HCT116 (cell line): ENCODE results near the gene OR2S2. TPM values are rescaled to one million over a fixed set of nuclear protein-coding genes. Genes with fewer than 3 reads are reported as not detected.

Source experiments
- ATAC-seq: fragments of 200-7000 bp; cut with Tn5 transposase; 2 replicates; pipeline ENCODE4 v1.9.1; 2020; ENCODE audit warnings: mild to moderate bottlenecking, moderate library complexity
- BruUV-seq: library from RNA; stranded (reverse); fragments of 400-500 nt; replicated peaks from 2 replicates; lab custom pipeline; 2021; lab: Mats Ljungman, UMichigan
- CTCF ChIA-PET: fragments of 300-600 bp; sonication (Branson Sonifier 250); formaldehyde crosslinking; loops from one replicate; lab custom pipeline; 2021; ENCODE audit warnings: antibody characterized with exemption; lab: Charles Lee
- POLR2A ChIA-PET: fragments of 300-600, 350-600 bp; sonication (Branson Sonifier 250); formaldehyde crosslinking; loops from one replicate; lab custom pipeline; 2021; ENCODE audit warnings: antibody characterized with exemption; lab: Charles Lee
- RAD21 ChIA-PET, 2 experiments: fragments of 300-600 bp; sonication (Branson Sonifier 250); formaldehyde crosslinking; loops; one replicate each; lab custom pipeline; 2023; ENCODE audit warnings: low total read pairs in 2 of 2; ENCODE audit not compliant: uncharacterized antibody in 2 of 2, unreplicated experiment in 2 of 2, low non-redundant PET in 1 of 2; lab: Charles Lee
- DNase-seq: peaks from one replicate; pipeline ENCODE4 v3.0.0-alpha.2; 2010; ENCODE audit warnings: low read depth, low spot score
- H2AFZ ChIP-seq: fragments of 200-600 bp; shearing (Covaris generic), sonication (generic); 2 replicates; pipeline ENCODE4 v1.6.1; 2017; ENCODE audit warnings: low read depth, mixed run types, mixed read lengths, antibody characterized with exemption, low read length; ENCODE audit not compliant: poor library complexity, severe bottlenecking
- H3K27ac ChIP-seq: 2 replicates; pipeline ENCODE4 v1.5.1; 2012; ENCODE audit warnings: low read depth, low read length
- H3K27me3 ChIP-seq: fragments of 200-600 bp; sonication (generic); 2 replicates; pipeline ENCODE4 v1.6.1; 2016; ENCODE audit warnings: mixed run types, low read length, mixed read lengths; ENCODE audit not compliant: insufficient read depth
- H3K36me3 ChIP-seq, 2 experiments: fragments of 200-500 bp in 1 of 2; fragments of 200-600 bp in 1 of 2; sonication (Bioruptor generic) in 1 of 2; sonication (generic) in 1 of 2; 2 replicates each; pipeline versions ENCODE4 v1.5.1 to v1.6.1; 2014 to 2016; ENCODE audit warnings: low read length in 2 of 2, inconsistent platforms in 1 of 2, mixed read lengths in 1 of 2, mixed run types in 1 of 2; ENCODE audit not compliant: insufficient read depth in 2 of 2, control insufficient read depth in 1 of 2
- H3K4me1 ChIP-seq, 2 experiments: fragments of 200-600 bp in 1 of 2; sonication (generic) in 1 of 2; 2 replicates each; pipeline versions ENCODE4 v1.5.1 to v1.6.1; 2012 to 2017; ENCODE audit warnings: low read length in 2 of 2, inconsistent platforms in 1 of 2, mild to moderate bottlenecking in 1 of 2, mixed read lengths in 1 of 2, mixed run types in 1 of 2, moderate library complexity in 1 of 2; ENCODE audit not compliant: insufficient read depth in 2 of 2, control insufficient read depth in 1 of 2
- H3K4me2 ChIP-seq: fragments of 200-600 bp; sonication (generic); 2 replicates; pipeline ENCODE4 v1.6.1; 2017; ENCODE audit warnings: mixed run types, low read length, mixed read lengths
- H3K4me3 ChIP-seq, 2 experiments: fragments of 200-600 bp in 1 of 2; sonication (generic) in 1 of 2; replicated peaks in 1 of 2; 2 replicates each; pipeline ENCODE4 v1.5.1; 2011 to 2016; ENCODE audit warnings: low read length in 2 of 2, control low read depth in 1 of 2, low read depth in 1 of 2, mild to moderate bottlenecking in 1 of 2, mixed read lengths in 1 of 2, mixed run types in 1 of 2
- H3K79me2 ChIP-seq: fragments of 200-600 bp; sonication (generic); 2 replicates; pipeline ENCODE4 v1.6.1; 2017; ENCODE audit warnings: mild to moderate bottlenecking, mixed run types, low read length, moderate library complexity, mixed read lengths; ENCODE audit not compliant: insufficient read depth
- H3K9ac ChIP-seq: fragments of 200-600 bp; sonication (generic); 2 replicates; pipeline ENCODE4 v1.6.1; 2016; ENCODE audit warnings: low read length, mixed read lengths
- H3K9me2 ChIP-seq: fragments of 200-600 bp; sonication (generic), shearing (Covaris generic); 2 replicates; pipeline ENCODE4 v1.6.1; 2017; ENCODE audit warnings: mixed run types, mild to moderate bottlenecking, moderate library complexity; ENCODE audit not compliant: insufficient read depth
- H3K9me3 ChIP-seq, 2 experiments: fragments of 200-500 bp in 1 of 2; fragments of 200-600 bp in 1 of 2; sonication (Bioruptor generic) in 1 of 2; sonication (generic) in 1 of 2; 2 replicates each; pipeline ENCODE4 v1.6.1; 2014 to 2017; ENCODE audit warnings: low read length in 2 of 2, mixed read lengths in 2 of 2, inconsistent platforms in 1 of 2, low read depth in 1 of 2, mild to moderate bottlenecking in 1 of 2, mixed run types in 1 of 2, moderate library complexity in 1 of 2; ENCODE audit not compliant: control insufficient read depth in 1 of 2, insufficient read depth in 1 of 2
- H4K20me1 ChIP-seq: fragments of 200-600 bp; sonication (generic), shearing (Covaris generic); 2 replicates; pipeline ENCODE4 v1.6.1; 2017; ENCODE audit warnings: mixed run types, mild to moderate bottlenecking, moderate library complexity; ENCODE audit not compliant: insufficient read depth
- EZH2phosphoT487 ChIP-seq: fragments of 200-600 bp; IDR thresholded peaks from 2 replicates; pipeline ENCODE4 v1.6.1; 2018; ENCODE audit warnings: antibody characterized with exemption, borderline replicate concordance
- JUND ChIP-seq: IDR thresholded peaks from 2 replicates; pipeline ENCODE4 v1.6.1; 2012
- SRF ChIP-seq: IDR thresholded peaks from 2 replicates; pipeline ENCODE4 v1.6.1; 2012; ENCODE audit warnings: low read depth
- ZFX ChIP-seq: fragments of 450-650 bp; IDR thresholded peaks from 2 replicates; pipeline ENCODE4 v1.6.1; 2017
- intact Hi-C: fragments of 100-400 bp; cut with micrococcal nuclease; formaldehyde crosslinking; loops from 2 replicates; pipeline ENCODE4 v1.10.0; 2022
- total RNA-seq: library from RNA; stranded (reverse); gene quantifications from one replicate; pipeline ENCODE4 v1.2.1, GENCODE V29; 2021; ENCODE audit not compliant: unreplicated experiment

The OR2S2 gene
- total RNA-seq, 1 experiment from 2014 or later: not detected

- RAD21 ChIA-PET: no interaction called here
- Histone ChIP-seq H3K4me2 (no peak overlapping the region), H3K9me2 (no peaks in the 10 kb centered on the region), H2AFZ (no peak overlapping the region), H3K4me1 (no peaks in the 10 kb centered on the region), H3K36me3 (no peaks in the 10 kb centered on the region), H4K20me1 (no peaks in the 10 kb centered on the region), H3K9me3 (no peaks in the 10 kb centered on the region), H3K9ac (no peak overlapping the region)
- CTCF ChIA-PET: interaction anchor here (1.5 kb wide), 1 partner anchor 10 kb away, joined by 5 read pairs; no protein-coding TSS in a partner anchor
- no TSS peak for BruUV-seq
- intact Hi-C loops: no loop called here
- no peak for ATAC-seq
- POLR2A ChIA-PET: no interaction called here
- DNase-seq: no peak
- TF ChIP-seq EZH2phosphoT487 (no peak), ZFX (no peak), SRF (no peak)
- TF ChIP-seq, all 23 proteins: peak for 0
- Histone ChIP-seq H3K27ac (no peak overlapping the region), H3K4me3 (no peak overlapping the region), H3K27me3 (no peaks in the 10 kb centered on the region), H3K79me2 (no peaks in the 10 kb centered on the region)
Measured at GRCh38 chr9:35965011-35965410, 7.1 kb upstream of the OR2S2 start.

- DNase-seq: no peak
- Histone ChIP-seq H3K9ac (no peak overlapping the region), H3K9me3 (no peaks in the 10 kb centered on the region), H3K9me2 (no peaks in the 10 kb centered on the region), H3K79me2 (no peaks in the 10 kb centered on the region), H3K27ac (no peak overlapping the region), H3K27me3 (no peaks in the 10 kb centered on the region), H3K4me3 (no peak overlapping the region), H3K36me3 (no peaks in the 10 kb centered on the region), H3K4me1 (no peaks in the 10 kb centered on the region), H2AFZ (no peak overlapping the region), H3K4me2 (no peak overlapping the region), H4K20me1 (no peaks in the 10 kb centered on the region)
- BruUV-seq: no TSS peak
- RAD21 ChIA-PET: no interaction called here
- TF ChIP-seq JUND: no peak
- POLR2A ChIA-PET: no interaction called here
- ATAC-seq: no peak
- CTCF ChIA-PET: interaction anchor here (2.0 kb wide), 1 partner anchor 16 kb away, joined by 6 read pairs; no protein-coding TSS in a partner anchor
- intact Hi-C loops: no loop called here
Measured at GRCh38 chr9:35962126-35962906, 4.4 kb upstream of the OR2S2 start.
